ENCODE measurements around the gene ADARB1.

DNA sequence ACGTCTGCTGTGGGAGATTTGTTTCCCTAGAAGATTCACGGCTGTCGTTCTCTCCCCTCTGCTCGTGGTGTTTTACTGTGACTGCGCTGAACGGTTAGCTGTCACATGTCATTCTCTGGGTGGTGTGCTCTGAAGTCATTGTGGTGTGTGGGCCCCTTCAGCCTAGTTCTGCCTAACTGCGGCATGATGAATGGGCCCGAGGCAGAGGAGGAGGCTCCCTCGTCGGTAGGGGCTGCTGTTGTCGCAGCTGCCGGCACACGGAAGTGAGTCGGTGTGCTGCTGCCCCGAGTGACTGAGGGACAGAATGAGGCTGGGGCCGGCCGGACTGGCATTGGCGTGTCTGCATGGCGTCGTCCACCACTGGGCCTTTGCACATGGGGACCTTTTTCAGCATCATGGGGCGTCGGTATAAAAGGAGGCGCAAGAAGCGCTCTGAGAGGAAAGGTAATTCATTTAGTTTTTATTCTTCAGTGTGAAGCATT lies 77.9 kb downstream of the ADARB1 start:
- TF ChIP-seq POLR2A (IDR thresholded peaks at IDR 0.05): no peak
- TF ChIP-seq, protein P1, sequence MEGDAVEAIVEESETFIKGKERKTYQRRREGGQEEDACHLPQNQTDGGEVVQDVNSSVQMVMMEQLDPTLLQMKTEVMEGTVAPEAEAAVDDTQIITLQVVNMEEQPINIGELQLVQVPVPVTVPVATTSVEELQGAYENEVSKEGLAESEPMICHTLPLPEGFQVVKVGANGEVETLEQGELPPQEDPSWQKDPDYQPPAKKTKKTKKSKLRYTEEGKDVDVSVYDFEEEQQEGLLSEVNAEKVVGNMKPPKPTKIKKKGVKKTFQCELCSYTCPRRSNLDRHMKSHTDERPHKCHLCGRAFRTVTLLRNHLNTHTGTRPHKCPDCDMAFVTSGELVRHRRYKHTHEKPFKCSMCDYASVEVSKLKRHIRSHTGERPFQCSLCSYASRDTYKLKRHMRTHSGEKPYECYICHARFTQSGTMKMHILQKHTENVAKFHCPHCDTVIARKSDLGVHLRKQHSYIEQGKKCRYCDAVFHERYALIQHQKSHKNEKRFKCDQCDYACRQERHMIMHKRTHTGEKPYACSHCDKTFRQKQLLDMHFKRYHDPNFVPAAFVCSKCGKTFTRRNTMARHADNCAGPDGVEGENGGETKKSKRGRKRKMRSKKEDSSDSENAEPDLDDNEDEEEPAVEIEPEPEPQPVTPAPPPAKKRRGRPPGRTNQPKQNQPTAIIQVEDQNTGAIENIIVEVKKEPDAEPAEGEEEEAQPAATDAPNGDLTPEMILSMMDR (IDR thresholded peaks at IDR 0.05): peak in 2 of 5 experiments; percentile 10 to 17

All from transverse colon (tissue), 3 donors.